Measurements from ENCODE around the gene LUZP1. TPM values are rescaled to one million over a fixed set of nuclear protein-coding genes. Genes with fewer than 3 reads are reported as not detected.

LUZP1 gene
- total and polyA plus RNA-seq, 12 donors, result 7.1 to 65.3 (median 26.5) TPM

DNA sequence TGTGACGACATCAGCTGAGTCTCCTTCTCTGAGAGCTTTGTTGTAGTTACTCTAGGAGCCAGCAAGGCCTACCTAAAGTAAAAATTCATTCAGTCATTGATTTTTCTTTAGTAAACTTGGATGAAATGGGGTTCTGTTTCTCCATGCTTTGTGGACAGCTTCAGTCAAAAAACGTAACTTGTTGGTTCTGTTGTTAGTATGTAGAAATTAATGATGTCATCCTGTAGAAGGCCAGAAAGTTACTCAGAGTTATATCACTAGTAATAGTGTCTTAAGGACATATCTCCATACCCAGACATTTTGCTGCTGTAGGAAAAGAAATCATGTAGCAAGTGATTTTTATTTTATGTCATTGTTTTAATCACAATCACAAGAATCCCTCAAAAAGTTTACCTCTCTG is 106.4 kb downstream of the LUZP1 start:
- H3K27me3 ChIP-seq, result no peaks in the 10 kb centered on the region
- no peak overlapping the region for H3K4me3 ChIP-seq
- intact Hi-C loops (cut with DNase I), result no loop called here
- peaks cover 0 to 40% of the 10 kb centered on the region in 2 donors for H3K36me3 ChIP-seq (replicated peaks in 1 of 2)
- H3K27ac ChIP-seq, result no peak overlapping the region
- TF ChIP-seq POLR2A (IDR thresholded peaks at IDR 0.05) (no peak), CTCF (IDR thresholded peaks at IDR 0.05) (no peak)
- DNase-seq, result no peak
- no peaks in the 10 kb centered on the region for H3K4me1 ChIP-seq (replicated peaks in 1 of 2)
- H3K9me3 ChIP-seq (replicated peaks in 1 of 3), result no peaks in the 10 kb centered on the region
- WGBS, 4 donors, result 74 to 83% (median 80%) methylated on average over 2 of the region's 2 CpGs

DNA sequence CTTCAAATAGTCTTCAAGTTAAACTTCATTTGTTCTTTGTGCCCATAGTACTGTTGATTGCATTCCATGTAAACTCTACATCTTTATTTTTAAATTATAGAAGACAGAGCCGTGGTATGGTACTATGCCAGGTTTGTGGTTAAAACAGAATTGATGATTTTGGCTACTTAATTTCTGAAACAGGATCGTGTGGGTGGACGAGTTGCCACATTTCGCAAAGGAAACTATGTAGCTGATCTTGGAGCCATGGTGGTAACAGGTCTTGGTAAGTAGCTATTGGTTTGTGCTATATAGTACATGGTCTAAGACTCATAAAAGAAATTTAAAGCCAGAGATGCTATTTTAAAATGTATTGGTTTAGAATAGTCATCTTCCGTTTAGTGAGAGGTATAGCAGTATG is 111.4 kb downstream of the LUZP1 start:
- Histone ChIP-seq H3K4me3 (no peak overlapping the region), H3K36me3 (replicated peaks in 1 of 2) (peaks cover 0 to 50% of the 10 kb centered on the region in 2 donors), H3K9me3 (replicated peaks in 1 of 3) (no peaks in the 10 kb centered on the region), H3K4me1 (replicated peaks in 1 of 2) (no peaks in the 10 kb centered on the region), H3K27me3 (no peaks in the 10 kb centered on the region), H3K27ac (no peak overlapping the region)
- 94 to 98% (median 95%) methylated on average over 5 of the region's 5 CpGs for WGBS, 4 donors
- no peak for TF ChIP-seq CTCF (IDR thresholded peaks at IDR 0.05)
- no peak for TF ChIP-seq POLR2A (IDR thresholded peaks at IDR 0.05)
- no peak for DNase-seq
- intact Hi-C loops (cut with DNase I), result no loop called here

DNA sequence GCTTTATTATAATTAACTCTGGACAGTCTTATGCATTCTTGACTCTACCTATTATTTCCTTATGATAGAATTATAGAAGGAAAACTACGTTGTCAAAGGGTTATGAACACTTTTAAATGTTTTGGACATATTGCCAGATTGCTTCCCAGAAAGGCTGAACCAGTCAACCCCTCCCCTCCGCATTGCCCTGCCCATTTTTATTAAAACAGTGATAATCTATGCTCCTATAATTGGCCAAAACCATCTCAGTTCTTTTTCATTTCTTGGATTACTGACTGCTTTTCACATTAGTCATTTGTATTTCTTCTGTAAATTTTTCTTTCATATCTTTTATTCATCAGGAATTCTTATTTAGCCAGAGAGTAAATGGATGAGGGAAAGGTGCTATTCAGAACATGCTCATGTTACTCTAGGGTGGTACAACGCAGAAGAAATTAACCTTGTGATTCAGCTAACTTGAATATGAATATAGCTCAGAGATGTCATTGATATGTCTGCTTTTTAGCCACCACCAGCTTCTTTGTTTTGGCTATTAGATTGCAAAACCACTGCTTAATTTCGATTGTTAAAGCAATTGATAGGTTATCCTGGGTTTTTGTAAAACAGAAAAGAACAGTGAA is 117.3 kb downstream of the LUZP1 start:
- no peak for TF ChIP-seq CTCF (IDR thresholded peaks at IDR 0.05)
- H3K4me3 ChIP-seq, result no peak overlapping the region
- peaks cover 0 to 4% of the 10 kb centered on the region in 2 donors for H3K36me3 ChIP-seq (replicated peaks in 1 of 2)
- intact Hi-C loops (cut with DNase I), result no loop called here
- WGBS, 4 donors, result 79 to 85% (median 81%) methylated on average over 4 of the region's 4 CpGs
- H3K27me3 ChIP-seq, result no peaks in the 10 kb centered on the region
- DNase-seq, result no peak
- peaks cover 0 to 11% of the 10 kb centered on the region in 2 donors for H3K4me1 ChIP-seq (replicated peaks in 1 of 2)
- H3K27ac ChIP-seq, result no peak overlapping the region
- H3K9me3 ChIP-seq (replicated peaks in 1 of 3), result no peaks in the 10 kb centered on the region

- H3K4me1 ChIP-seq (replicated peaks in 1 of 2), result peaks cover 0 to 11% of the 10 kb centered on the region in 2 donors
- peaks cover 0 to 4% of the 10 kb centered on the region in 2 donors for H3K36me3 ChIP-seq (replicated peaks in 1 of 2)
- H3K4me3 ChIP-seq, result no peak overlapping the region
- DNase-seq, result no peak
- TF ChIP-seq CTCF (IDR thresholded peaks at IDR 0.05) (no peak), POLR2A (IDR thresholded peaks at IDR 0.05) (no peak)
- H3K27ac ChIP-seq, result no peak overlapping the region
- intact Hi-C loops (cut with DNase I), result no loop called here
- no peaks in the 10 kb centered on the region for H3K27me3 ChIP-seq
- 79 to 86% (median 84%) methylated on average over 7 of the region's 7 CpGs for WGBS, 4 donors
- H3K9me3 ChIP-seq (replicated peaks in 1 of 3), result no peaks in the 10 kb centered on the region
Observed at GRCh38 chr1:23050201-23050600, 118.5 kb downstream of the LUZP1 start.

Data from adrenal gland (tissue), 12 donors.